NCI-H1436 (cell line): Measurements from ENCODE around the gene RAD51D.
"Not testable (repeated sequence)": the region's sequence is repeated elsewhere in the genome, so short reads cannot be mapped to it uniquely, and the experiment has no call there.

ENCODE experiments used
- DNase-seq: peaks from one replicate; lab custom pipeline; 2025; lab: John Stamatoyannopoulos, UW

RAD51D gene

GRCh38 chr17:35065880-35066279 lies 53.8 kb downstream of the RAD51D start:
- no peak for DNase-seq

GRCh38 chr17:35064516-35065215 lies 55.0 kb downstream of the RAD51D start:
- no peak for DNase-seq

- DNase-seq: no peak
Measured at GRCh38 chr17:35063514-35064223, 56.0 kb downstream of the RAD51D start, which contains the start of gene RFFL. RFFL (minus strand) TSS chr17:35063707; CDS start chr17:35026553, 37,154 bp downstream.

- DNase-seq: no peak
Measured at GRCh38 chr17:35062308-35062707, 57.4 kb downstream of the RAD51D start.

GRCh38 chr17:35057332-35057915 lies 62.2 kb downstream of the RAD51D start:
- no peak for DNase-seq

- no peak for DNase-seq
Measured at GRCh38 chr17:35056013-35056412, 63.6 kb downstream of the RAD51D start.

- DNase-seq: no peak
Measured at GRCh38 chr17:35053204-35053603, 66.5 kb downstream of the RAD51D start.

GRCh38 chr17:35052780-35053179 lies 66.9 kb downstream of the RAD51D start:
- no peak for DNase-seq

- no peak for DNase-seq
Measured at GRCh38 chr17:35052241-35052610, 67.4 kb downstream of the RAD51D start.

GRCh38 chr17:35051579-35052240 lies 68.0 kb downstream of the RAD51D start:
- no peak for DNase-seq

GRCh38 chr17:35051183-35051578 lies 68.5 kb downstream of the RAD51D start:
- DNase-seq: no peak

- DNase-seq: no peak
Measured at GRCh38 chr17:35050170-35050569, 69.5 kb downstream of the RAD51D start.

- no peak for DNase-seq
Measured at GRCh38 chr17:35048685-35049379, 70.8 kb downstream of the RAD51D start.

- DNase-seq: no peak
Measured at GRCh38 chr17:35046740-35047283, 72.8 kb downstream of the RAD51D start.

GRCh38 chr17:35046245-35046644 lies 73.4 kb downstream of the RAD51D start:
- DNase-seq: no peak

GRCh38 chr17:35045458-35045979 lies 74.1 kb downstream of the RAD51D start:
- not testable (repeated sequence) for DNase-seq

- no peak for DNase-seq
Measured at GRCh38 chr17:35044181-35044580, 75.5 kb downstream of the RAD51D start.
